ENCODE data around the gene NPHS2. TPM values are rescaled to one million over a fixed set of nuclear protein-coding genes. Genes with fewer than 3 reads are reported as not detected.
A peak's percentile ranks its signal among the peaks of the same experiment; 100 is the strongest.

NPHS2 gene
- total RNA-seq, 1 donor from 2014 or later = not detected

GRCh38 chr1:179587336-179587735 is 11.6 kb upstream of the NPHS2 start:
- H3K4me1 Mint-ChIP-seq (ENCODE audit: low read depth) = no peaks in the 10 kb centered on the region
- H3K27me3 Mint-ChIP-seq = peaks cover 45% of the 10 kb centered on the region

GRCh38 chr1:179586107-179586823 is 10.5 kb upstream of the NPHS2 start:
- peak; percentile 76 for TF ChIP-seq CTCF (IDR thresholded peaks at IDR 0.05; ENCODE audit: unreplicated experiment)
- no peaks in the 10 kb centered on the region for H3K36me3 Mint-ChIP-seq (ENCODE audit: insufficient read depth)
- H3K9me3 Mint-ChIP-seq (ENCODE audit: low read depth) = no peaks in the 10 kb centered on the region
- peak overlapping the region; percentile 35 for H3K4me3 Mint-ChIP-seq (ENCODE audit: low read depth)
- peaks cover 45% of the 10 kb centered on the region for H3K27me3 Mint-ChIP-seq
- no peak overlapping the region for H3K27ac Mint-ChIP-seq
- H3K4me1 Mint-ChIP-seq (ENCODE audit: low read depth) = no peaks in the 10 kb centered on the region
- DNase-seq (ENCODE audit: low spot score, unreplicated experiment) = peak; percentile 76

More at GRCh38 chr1:179587336-179587735, 11.6 kb upstream of the NPHS2 start:
- no peak for DNase-seq (ENCODE audit: low spot score, unreplicated experiment)
- no peak for TF ChIP-seq CTCF (IDR thresholded peaks at IDR 0.05; ENCODE audit: unreplicated experiment)
- no peaks in the 10 kb centered on the region for H3K9me3 Mint-ChIP-seq (ENCODE audit: low read depth)
- no peak overlapping the region for H3K4me3 Mint-ChIP-seq (ENCODE audit: low read depth)
- H3K27ac Mint-ChIP-seq = peak overlapping the region; percentile 7
- no peaks in the 10 kb centered on the region for H3K36me3 Mint-ChIP-seq (ENCODE audit: insufficient read depth)

GRCh38 chr1:179583771-179584320 is 8.1 kb upstream of the NPHS2 start:
- no peak for TF ChIP-seq CTCF (IDR thresholded peaks at IDR 0.05; ENCODE audit: unreplicated experiment)
- Mint-ChIP-seq H3K36me3 (ENCODE audit: insufficient read depth) (no peaks in the 10 kb centered on the region), H3K4me3 (ENCODE audit: low read depth) (no peak overlapping the region), H3K27ac (no peak overlapping the region), H3K27me3 (peaks cover 42% of the 10 kb centered on the region), H3K4me1 (ENCODE audit: low read depth) (no peaks in the 10 kb centered on the region), H3K9me3 (ENCODE audit: low read depth) (no peaks in the 10 kb centered on the region)
- DNase-seq (ENCODE audit: low spot score, unreplicated experiment) = no peak

- Mint-ChIP-seq H3K9me3 (ENCODE audit: low read depth) (no peaks in the 10 kb centered on the region), H3K4me1 (ENCODE audit: low read depth) (peaks cover 3% of the 10 kb centered on the region), H3K27ac (no peak overlapping the region), H3K36me3 (ENCODE audit: insufficient read depth) (no peaks in the 10 kb centered on the region), H3K4me3 (ENCODE audit: low read depth) (peak overlapping the region; percentile 32), H3K27me3 (peaks cover 57% of the 10 kb centered on the region)
- DNase-seq (ENCODE audit: low spot score, unreplicated experiment) = no peak
- no peak for TF ChIP-seq CTCF (IDR thresholded peaks at IDR 0.05; ENCODE audit: unreplicated experiment)
Observed at GRCh38 chr1:179576509-179576908, 761 bp upstream of the NPHS2 start.

GRCh38 chr1:179558078-179558477 is 17.7 kb downstream of the NPHS2 start:
- Mint-ChIP-seq H3K36me3 (ENCODE audit: insufficient read depth) (no peaks in the 10 kb centered on the region), H3K27ac (no peak overlapping the region), H3K9me3 (ENCODE audit: low read depth) (no peaks in the 10 kb centered on the region), H3K27me3 (no peaks in the 10 kb centered on the region), H3K4me3 (ENCODE audit: low read depth) (no peak overlapping the region), H3K4me1 (ENCODE audit: low read depth) (peaks cover 4% of the 10 kb centered on the region)
- no peak for TF ChIP-seq CTCF (IDR thresholded peaks at IDR 0.05; ENCODE audit: unreplicated experiment)
- DNase-seq (ENCODE audit: low spot score, unreplicated experiment) = no peak

Data from progenitor cell of endocrine pancreas (in vitro differentiated cells).